ENCODE measurements around the gene TMEM54.

GRCh38 chr1:32901823-32902534 lies 790 bp upstream of the TMEM54 start:
- no peak for TF ChIP-seq FOXM1 (IDR thresholded peaks at IDR 0.05; ENCODE audit: borderline replicate concordance)
- TF ChIP-seq FOXK2 (IDR thresholded peaks at IDR 0.05), result no peak
- no peak for TF ChIP-seq SP1 (IDR thresholded peaks at IDR 0.05)
- TF ChIP-seq SUZ12 (IDR thresholded peaks at IDR 0.05), result no peak
